ENCODE measurements around the gene EID1. TPM values are rescaled to one million over a fixed set of nuclear protein-coding genes. Genes with fewer than 3 reads are reported as not detected.
A peak's percentile ranks its signal among the peaks of the same experiment; 100 is the strongest.

EID1 gene
- total RNA-seq, 1 donor from 2014 or later = 51.3 TPM

- ChIA-PET POLR2A (no interaction called here), CTCF (no interaction called here)
- no peaks in the 10 kb centered on the region for H3K9me3 Mint-ChIP-seq
- H3K27ac Mint-ChIP-seq = no peak overlapping the region
- H3K27me3 Mint-ChIP-seq = peaks cover 20% of the 10 kb centered on the region
- intact Hi-C loops (cut with micrococcal nuclease) = loop anchor here (2.0 kb wide), 1 partner anchor 497 kb away; no protein-coding TSS in a partner anchor
- H3K36me3 Mint-ChIP-seq (ENCODE audit: low read depth) = no peaks in the 10 kb centered on the region
- no peak overlapping the region for H3K4me3 Mint-ChIP-seq
- no peaks in the 10 kb centered on the region for H3K4me1 Mint-ChIP-seq
- ATAC-seq (ENCODE audit: low read depth) (no peak), DNase-seq (no peak)
- no peak for TF ChIP-seq CTCF (IDR thresholded peaks at IDR 0.05)
Observed at GRCh38 chr15:48855501-48856440, 22.2 kb upstream of the EID1 start.

- Mint-ChIP-seq H3K27ac (no peak overlapping the region), H3K27me3 (peaks cover 14% of the 10 kb centered on the region), H3K36me3 (ENCODE audit: low read depth) (no peaks in the 10 kb centered on the region), H3K9me3 (no peaks in the 10 kb centered on the region), H3K4me3 (no peak overlapping the region), H3K4me1 (no peaks in the 10 kb centered on the region)
- no peak for DNase-seq
- no peak for ATAC-seq (ENCODE audit: low read depth)
- ChIA-PET POLR2A (no interaction called here), CTCF (no interaction called here)
- no peak for TF ChIP-seq CTCF (IDR thresholded peaks at IDR 0.05)
- intact Hi-C loops (cut with micrococcal nuclease) = loop anchor here (2.0 kb wide), 1 partner anchor 498 kb away; no protein-coding TSS in a partner anchor
Observed at GRCh38 chr15:48856942-48857341, 21.0 kb upstream of the EID1 start.

DNA sequence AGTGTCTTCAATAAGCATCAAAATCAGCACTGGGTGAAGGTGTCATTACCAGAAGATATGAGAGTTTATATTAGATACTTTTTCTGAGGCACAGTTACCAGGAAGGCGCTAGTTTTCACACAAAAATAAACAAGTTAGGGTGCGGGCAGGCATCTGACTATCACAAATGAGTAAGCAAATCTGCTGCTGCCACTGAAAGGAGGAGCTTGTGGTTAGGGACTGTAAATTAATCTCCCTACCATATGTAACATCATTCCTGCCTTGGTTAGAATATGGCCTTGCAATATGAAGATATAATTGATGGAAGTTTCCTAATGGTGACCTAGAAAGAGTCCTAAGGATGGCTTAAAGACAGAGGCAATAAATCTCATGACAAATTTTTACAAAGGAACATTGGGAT is 19.5 kb upstream of the EID1 start:
- DNase-seq (no peak), ATAC-seq (ENCODE audit: low read depth) (no peak)
- Mint-ChIP-seq H3K9me3 (no peaks in the 10 kb centered on the region), H3K27ac (no peak overlapping the region), H3K27me3 (peaks cover 11% of the 10 kb centered on the region), H3K4me1 (no peaks in the 10 kb centered on the region), H3K4me3 (no peak overlapping the region), H3K36me3 (ENCODE audit: low read depth) (no peaks in the 10 kb centered on the region)
- intact Hi-C loops (cut with micrococcal nuclease) = no loop called here
- ChIA-PET CTCF (interaction anchor here (1.6 to 7.1 kb wide), 2 partner anchors 287 to 563 kb away, joined by 7 to 64 read pairs; partner anchors contain the start of gene FGF7), POLR2A (no interaction called here)
- TF ChIP-seq CTCF (IDR thresholded peaks at IDR 0.05) = no peak

DNA sequence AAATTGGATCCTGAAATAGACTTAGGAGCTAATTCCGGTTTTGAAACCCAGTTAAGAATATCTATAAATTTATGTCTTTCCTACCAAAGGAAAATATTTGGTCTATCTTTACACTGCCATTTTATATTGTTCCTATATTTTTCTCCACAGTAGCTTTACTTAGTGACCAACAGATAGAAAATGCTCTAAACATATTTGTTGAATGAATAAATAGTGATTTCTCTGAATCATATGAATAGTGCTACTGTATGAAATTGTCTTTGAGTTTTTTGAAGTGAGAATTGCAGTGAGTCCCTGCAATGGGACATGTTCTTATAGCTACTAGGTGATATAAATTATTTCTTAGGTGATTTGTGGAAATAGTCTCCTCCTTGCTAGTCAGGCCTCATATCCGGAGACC is 18.5 kb upstream of the EID1 start:
- DNase-seq (no peak), ATAC-seq (ENCODE audit: low read depth) (no peak)
- H3K4me3 Mint-ChIP-seq = no peak overlapping the region
- intact Hi-C loops (cut with micrococcal nuclease) = no loop called here
- peaks cover 11% of the 10 kb centered on the region for H3K27me3 Mint-ChIP-seq
- no peak for TF ChIP-seq CTCF (IDR thresholded peaks at IDR 0.05)
- CTCF ChIA-PET = interaction anchor here (0.9 to 7.1 kb wide), 4 partner anchors 19 to 1286 kb away, joined by 4 to 64 read pairs (median 8); partner anchors contain the start of genes EID1 and FGF7
- POLR2A ChIA-PET = no interaction called here
- H3K36me3 Mint-ChIP-seq (ENCODE audit: low read depth) = no peaks in the 10 kb centered on the region
- H3K27ac Mint-ChIP-seq = no peak overlapping the region
- H3K9me3 Mint-ChIP-seq = no peaks in the 10 kb centered on the region
- no peaks in the 10 kb centered on the region for H3K4me1 Mint-ChIP-seq

DNA sequence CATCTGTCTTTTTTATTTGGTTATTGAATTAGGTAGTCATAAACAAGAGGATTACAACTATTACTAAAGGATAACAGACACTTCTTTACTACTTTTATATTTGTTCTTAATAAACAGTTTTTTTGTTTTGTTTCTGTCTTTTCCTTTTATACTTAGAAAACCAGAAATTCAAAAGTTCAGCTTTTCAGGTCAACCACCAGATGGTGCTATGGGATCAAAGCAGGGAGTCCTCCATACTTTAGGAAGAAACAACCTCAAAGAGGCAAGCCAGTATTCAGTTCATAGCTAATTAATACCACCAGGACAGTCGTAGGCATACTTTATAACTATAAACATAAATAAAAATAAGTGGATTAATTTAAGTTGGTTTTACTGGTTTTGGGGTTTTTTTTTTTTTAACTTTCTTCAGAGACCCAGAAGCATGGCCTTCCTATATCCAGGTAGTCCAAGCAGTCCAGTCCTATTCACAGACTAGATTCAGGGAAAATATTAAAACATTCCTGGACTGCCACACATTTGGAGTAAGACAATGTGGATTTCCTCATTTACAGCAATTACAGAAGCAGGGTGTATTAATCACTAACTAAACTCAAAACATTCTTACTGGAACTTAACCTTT is 16.0 kb upstream of the EID1 start:
- ChIA-PET CTCF (interaction anchor here (0.6 to 7.1 kb wide), 19 partner anchors 9 to 1456 kb away, joined by 3 to 64 read pairs (median 4); partner anchors contain the start of genes CEP152, EID1 and FGF7), POLR2A (interaction anchor here (0.7 kb wide), 2 partner anchors 277 to 511 kb away, joined by 3 to 4 read pairs; no protein-coding TSS in a partner anchor)
- H3K4me1 Mint-ChIP-seq = no peaks in the 10 kb centered on the region
- peak; percentile 47 for TF ChIP-seq CTCF (IDR thresholded peaks at IDR 0.05)
- ATAC-seq (ENCODE audit: low read depth) (peak; percentile 57), DNase-seq (no peak)
- H3K27me3 Mint-ChIP-seq = peaks cover 15% of the 10 kb centered on the region
- H3K4me3 Mint-ChIP-seq = no peak overlapping the region
- no peaks in the 10 kb centered on the region for H3K36me3 Mint-ChIP-seq (ENCODE audit: low read depth)
- intact Hi-C loops (cut with micrococcal nuclease) = loop anchor here (1.0 to 5.0 kb wide), 8 partner anchors 113 to 1455 kb away; partner anchors contain the start of gene SECISBP2L
- H3K27ac Mint-ChIP-seq = no peak overlapping the region
- H3K9me3 Mint-ChIP-seq = no peaks in the 10 kb centered on the region

Data from activated B cell treated with CpG ODN at 0.5 μM for 24 hours (primary cell).